Right lung (tissue), 5 donors: ENCODE data around the gene ARMH2. TPM values are rescaled to one million over a fixed set of nuclear protein-coding genes. Genes with fewer than 3 reads are reported as not detected.

Source experiments
- DNase-seq, 2 donors: peaks; one replicate each; pipeline ENCODE4 v3.0.0-alpha.2; 2013
- polyA plus RNA-seq, 5 donors: library from polyadenylated mRNA; unstranded; fragments of 120-200 nt; gene quantifications; one replicate each; pipeline versions ENCODE4 v1.2.1 to v1.2.3, GENCODE V29; 2013; ENCODE audit warnings: inconsistent platforms in 1 of 5, low replicate concordance in 1 of 5; ENCODE audit not compliant: insufficient read length in 5 of 5, insufficient read depth in 1 of 5

Gene ARMH2
- polyA plus RNA-seq, 5 donors = 0.23 to 0.29 TPM; not detected in 3

- DNase-seq = no peak
Observed at GRCh38 chr6:24821860-24822444, 23.2 kb upstream of the ARMH2 start.

GRCh38 chr6:24818346-24818745 is 19.6 kb upstream of the ARMH2 start:
- DNase-seq = no peak

- DNase-seq = no peak
Observed at GRCh38 chr6:24809728-24810127, 11.0 kb upstream of the ARMH2 start.

GRCh38 chr6:24807584-24807983 is 8.9 kb upstream of the ARMH2 start:
- no peak for DNase-seq

GRCh38 chr6:24802271-24803059 is 3.7 kb upstream of the ARMH2 start:
- no peak for DNase-seq

- DNase-seq = no peak
Observed at GRCh38 chr6:24799541-24799915, 811 bp upstream of the ARMH2 start.

- no peak for DNase-seq
Observed at GRCh38 chr6:24797596-24798216, 1.0 kb downstream of the ARMH2 start.

GRCh38 chr6:24796616-24797290 is 2.0 kb downstream of the ARMH2 start:
- no peak for DNase-seq

- DNase-seq = no peak
Observed at GRCh38 chr6:24795106-24795505, 3.6 kb downstream of the ARMH2 start.

GRCh38 chr6:24788031-24788665 is 10.6 kb downstream of the ARMH2 start:
- DNase-seq = no peak

GRCh38 chr6:24780206-24780605 is 18.5 kb downstream of the ARMH2 start:
- no peak for DNase-seq

GRCh38 chr6:24779416-24780016 is 19.2 kb downstream of the ARMH2 start:
- no peak for DNase-seq

- DNase-seq = no peak
Observed at GRCh38 chr6:24778878-24779277, 19.8 kb downstream of the ARMH2 start.

GRCh38 chr6:24778121-24778520 is 20.6 kb downstream of the ARMH2 start:
- no peak for DNase-seq

- no peak for DNase-seq
Observed at GRCh38 chr6:24777227-24777626, 21.5 kb downstream of the ARMH2 start.

- DNase-seq = no peak
Observed at GRCh38 chr6:24775520-24776058, 23.1 kb downstream of the ARMH2 start.

- DNase-seq = peak; percentile 94 to 95
Observed at GRCh38 chr6:24774696-24775519, 23.8 kb downstream of the ARMH2 start, which contains the start of gene GMNN. GMNN (plus strand) TSS chr6:24774937; CDS start chr6:24777247, 2,310 bp downstream.

GRCh38 chr6:24768361-24768760 is 30.4 kb downstream of the ARMH2 start:
- DNase-seq = no peak

- no peak for DNase-seq
Observed at GRCh38 chr6:24766680-24767462, 31.8 kb downstream of the ARMH2 start.
